Endometrial microvascular endothelial cells (primary cell): ENCODE measurements around the gene SLC8A3. TPM values are rescaled to one million over a fixed set of nuclear protein-coding genes. Genes with fewer than 3 reads are reported as not detected.

Experiments
- in situ Hi-C: cut with HindIII; loops from 2 replicates; pipeline ENCODE4 v1.10.0; 2017; ENCODE audit warnings: low sequenced_read_pairs, low pct_unique_long_range_greater_than_20kb; ENCODE audit errors: inconsistent ontology term
- total RNA-seq: library from RNA; depleted of rRNA; stranded (reverse); fragments of >200 nt; gene quantifications from one replicate; pipeline ENCODE4 v1.2.3, GENCODE V29; 2015; ENCODE audit errors: inconsistent ontology term

The SLC8A3 gene
- total RNA-seq, 1 donor from 2014 or later: not detected

- in situ Hi-C loops: no loop called here
Measured at GRCh38 chr14:70043001-70043400, 145.8 kb downstream of the SLC8A3 start.

GRCh38 chr14:70036665-70037064, 152.1 kb downstream of the SLC8A3 start:
- in situ Hi-C loops: no loop called here

DNA sequence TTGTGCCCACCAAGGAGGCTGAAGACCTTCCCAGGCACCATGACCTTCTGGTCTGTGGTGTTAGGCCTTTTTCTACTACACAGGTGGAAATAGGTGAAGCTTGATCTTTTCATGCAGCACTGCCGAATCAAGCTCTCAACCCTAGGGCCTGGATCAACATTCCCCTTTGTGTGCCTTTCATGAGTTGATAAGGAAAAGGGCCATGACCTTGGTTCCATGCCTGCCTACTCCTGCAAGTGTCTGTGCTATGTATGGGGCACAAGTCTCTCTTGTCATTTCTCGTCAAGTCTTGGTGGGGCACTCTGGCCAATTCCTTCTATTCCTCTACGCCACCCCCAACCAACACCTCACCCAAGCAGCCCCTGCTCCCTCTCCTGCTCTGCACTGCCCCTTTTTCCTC, 154.5 kb downstream of the SLC8A3 start:
- in situ Hi-C loops: no loop called here

DNA sequence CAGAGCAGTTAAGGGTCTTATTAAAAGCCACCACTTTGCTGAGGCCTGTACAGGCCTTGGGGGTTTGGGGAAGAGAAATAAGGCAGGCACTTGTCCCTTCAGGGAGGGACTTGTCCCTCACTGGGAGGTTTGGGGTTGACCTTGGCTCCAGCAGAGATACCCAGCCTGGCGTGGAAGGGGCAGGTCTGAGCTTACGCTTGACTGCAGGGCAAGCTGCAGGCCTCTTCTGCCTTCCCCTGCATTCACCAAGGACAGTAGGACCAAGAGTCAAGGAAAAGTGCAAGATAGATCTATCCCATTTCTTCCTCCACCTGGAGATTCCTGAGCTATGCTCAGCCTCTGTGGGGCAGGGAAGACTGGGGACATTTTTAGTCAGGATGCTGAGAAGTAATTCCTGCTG, 155.2 kb downstream of the SLC8A3 start:
- in situ Hi-C loops: no loop called here

DNA sequence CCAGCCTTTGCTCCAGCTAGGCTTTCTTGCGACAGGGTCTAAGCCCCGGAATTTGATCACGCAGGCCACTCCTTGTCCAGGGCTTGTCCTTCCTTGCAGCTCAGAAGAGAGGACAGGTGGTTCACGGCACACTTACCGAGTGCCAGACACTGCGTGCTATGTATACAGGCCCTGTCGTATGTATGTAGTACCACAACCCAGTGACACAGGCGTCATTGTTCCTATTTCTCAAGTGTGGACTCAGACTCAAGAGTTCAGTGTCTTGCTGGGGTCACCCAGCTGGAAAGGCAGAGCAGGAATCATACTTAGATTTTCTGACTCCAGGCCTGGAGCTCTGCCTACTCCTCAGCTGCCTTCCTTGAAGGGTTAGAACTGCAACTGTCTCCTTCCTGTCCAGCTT, 155.6 kb downstream of the SLC8A3 start:
- in situ Hi-C loops: no loop called here

DNA sequence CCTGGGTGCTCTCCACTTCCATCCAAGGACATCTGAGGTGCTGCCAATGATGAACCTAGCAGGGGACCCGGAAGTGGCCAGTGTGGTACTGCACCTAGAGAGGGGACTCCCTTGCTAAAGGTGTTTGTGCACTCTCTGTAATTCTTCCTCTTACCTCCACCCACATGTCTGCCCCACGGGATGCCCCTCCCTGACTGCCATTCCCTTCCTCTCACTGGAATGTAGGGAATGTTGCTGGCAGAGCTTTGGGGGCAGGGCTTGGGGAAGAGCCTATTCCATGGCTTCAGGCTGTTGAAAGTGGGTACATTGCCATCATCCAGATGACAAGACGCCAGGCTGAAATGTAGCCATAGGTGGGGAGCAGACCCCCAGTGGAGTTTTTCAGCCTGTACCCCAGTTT, 156.3 kb downstream of the SLC8A3 start:
- in situ Hi-C loops: no loop called here

DNA sequence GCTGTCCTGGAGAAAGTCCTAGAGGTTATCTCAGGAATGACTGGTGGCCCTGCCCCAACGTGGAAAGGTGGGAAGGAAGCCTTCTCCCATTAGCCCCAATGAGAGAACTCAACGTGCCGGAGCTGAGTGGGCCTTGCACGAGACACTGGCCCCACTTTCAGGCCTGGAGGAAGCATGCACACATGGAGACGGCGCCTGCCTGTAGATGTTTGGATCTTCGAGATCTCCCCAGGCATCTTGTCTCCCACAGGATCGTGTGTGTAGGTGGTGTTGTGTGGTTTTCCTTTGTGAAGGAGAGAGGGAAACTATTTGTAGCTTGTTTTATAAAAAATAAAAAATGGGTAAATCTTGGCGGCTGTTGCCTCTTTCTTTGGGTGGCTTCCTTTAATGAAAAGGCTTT, 156.7 kb downstream of the SLC8A3 start:
- in situ Hi-C loops: no loop called here

- in situ Hi-C loops: no loop called here
Measured at GRCh38 chr14:70029296-70030132, 159.2 kb downstream of the SLC8A3 start.

- in situ Hi-C loops: no loop called here
Measured at GRCh38 chr14:70027785-70028428, 160.8 kb downstream of the SLC8A3 start.

DNA sequence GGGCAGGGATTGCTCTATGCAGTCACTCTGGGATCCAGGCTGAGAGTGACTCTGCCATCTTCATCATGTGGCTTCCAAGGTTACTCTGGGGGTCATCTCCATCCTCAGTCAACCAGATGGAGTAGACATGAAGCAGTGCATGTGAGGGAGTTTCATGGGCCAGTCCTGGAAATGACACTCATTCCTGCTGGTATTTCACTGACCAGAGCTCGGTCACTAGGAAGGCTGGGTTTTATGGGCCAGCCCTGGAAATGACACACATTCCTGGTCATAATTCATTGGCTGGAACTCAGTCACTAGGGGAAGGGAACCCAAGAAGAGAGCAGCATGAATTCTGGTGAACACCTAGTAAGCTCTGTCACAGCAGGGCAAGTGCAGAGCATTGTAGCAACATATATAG, 164.9 kb downstream of the SLC8A3 start:
- in situ Hi-C loops: no loop called here

- in situ Hi-C loops: no loop called here
Measured at GRCh38 chr14:70022771-70023445, 165.8 kb downstream of the SLC8A3 start.

DNA sequence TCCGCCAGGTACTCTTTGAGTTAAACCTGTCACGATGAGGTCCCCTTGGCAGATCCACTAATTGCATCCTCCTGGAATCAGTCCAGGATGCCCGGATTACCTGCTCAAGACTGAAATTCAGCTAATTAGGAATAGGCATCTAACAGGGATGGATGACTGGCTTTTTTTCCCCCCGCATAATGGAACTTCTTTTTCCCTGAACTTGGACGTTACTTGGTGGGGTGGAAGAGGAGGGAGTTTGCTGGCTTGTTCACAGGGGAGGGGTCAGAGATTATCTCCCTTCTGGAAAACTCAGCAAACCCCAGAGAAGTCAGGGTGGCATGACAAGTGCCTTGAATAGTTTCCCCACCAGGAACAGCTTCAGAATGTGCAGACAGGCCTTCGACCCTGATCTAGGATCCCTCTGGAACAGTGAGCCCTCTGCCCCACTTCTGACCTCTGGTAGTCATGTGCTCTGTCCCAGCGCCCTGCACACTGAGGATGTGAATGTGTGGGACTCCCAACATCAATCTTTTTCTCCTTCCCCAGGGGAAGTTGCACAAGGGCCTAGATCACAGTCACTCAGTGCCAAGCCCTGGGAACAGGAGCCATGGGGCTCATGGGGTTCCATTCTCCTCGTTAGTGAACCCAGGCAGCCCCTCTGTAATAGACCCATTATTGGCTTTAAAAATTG, 167.1 kb downstream of the SLC8A3 start:
- in situ Hi-C loops: no loop called here

DNA sequence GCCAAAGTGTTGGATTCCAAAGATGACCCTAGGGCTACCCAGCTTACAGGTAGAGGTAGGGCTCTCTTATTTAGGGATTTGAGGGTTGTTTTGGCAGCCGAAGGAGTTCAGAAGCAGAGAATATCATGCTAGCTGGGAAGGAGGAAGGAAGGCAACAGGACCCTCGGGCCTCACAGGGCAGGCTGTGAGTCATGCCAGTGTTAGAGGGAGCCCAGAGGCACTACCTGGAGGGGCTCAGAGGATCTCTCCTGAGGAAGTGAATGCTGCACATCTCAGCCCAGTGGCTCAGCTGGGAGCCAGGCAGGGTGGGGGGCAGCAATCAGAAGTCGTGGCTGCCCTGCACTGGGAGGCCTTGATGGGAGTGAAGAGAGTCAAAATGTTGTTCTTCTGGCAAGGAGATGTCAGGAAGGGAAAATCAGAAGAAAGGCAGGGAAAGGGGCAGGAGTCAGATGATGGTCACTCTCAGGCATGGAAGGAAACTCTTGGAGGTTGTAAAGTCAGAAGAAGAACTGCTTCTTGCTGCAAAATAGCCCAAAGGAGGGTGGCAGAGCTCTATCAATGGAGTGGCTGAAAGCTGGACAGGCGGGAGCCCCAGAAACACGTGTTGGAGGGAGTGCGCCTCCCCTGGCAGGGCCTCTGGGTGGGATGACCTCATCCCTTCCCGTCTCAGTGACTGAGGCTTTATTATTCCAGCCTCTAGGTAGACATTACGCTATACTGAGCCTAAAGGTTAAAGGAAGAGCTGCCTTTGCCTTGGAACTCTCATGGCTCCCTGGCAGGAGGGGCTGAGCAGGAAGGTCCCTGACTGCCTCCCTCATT, 168.2 kb downstream of the SLC8A3 start:
- in situ Hi-C loops: no loop called here

DNA sequence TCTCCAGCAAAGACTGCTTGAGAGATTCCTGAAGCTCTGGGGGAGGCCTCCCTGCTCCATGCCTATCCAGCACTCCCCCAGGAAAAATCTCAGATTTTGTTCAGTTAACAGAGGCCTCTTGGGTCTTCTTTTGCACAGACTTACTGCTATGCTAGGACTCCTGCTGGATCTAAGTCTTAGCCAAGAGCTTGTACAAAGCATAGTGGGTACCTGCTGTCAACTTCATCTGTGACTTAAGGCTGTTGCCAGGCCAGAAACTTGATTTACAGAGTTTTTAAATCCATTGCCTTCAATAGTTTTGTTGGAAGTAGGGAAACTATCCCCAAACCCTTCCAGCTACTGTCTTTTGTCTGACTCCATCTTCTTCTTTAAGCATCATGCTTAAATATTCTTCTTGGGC, 169.1 kb downstream of the SLC8A3 start:
- in situ Hi-C loops: no loop called here

DNA sequence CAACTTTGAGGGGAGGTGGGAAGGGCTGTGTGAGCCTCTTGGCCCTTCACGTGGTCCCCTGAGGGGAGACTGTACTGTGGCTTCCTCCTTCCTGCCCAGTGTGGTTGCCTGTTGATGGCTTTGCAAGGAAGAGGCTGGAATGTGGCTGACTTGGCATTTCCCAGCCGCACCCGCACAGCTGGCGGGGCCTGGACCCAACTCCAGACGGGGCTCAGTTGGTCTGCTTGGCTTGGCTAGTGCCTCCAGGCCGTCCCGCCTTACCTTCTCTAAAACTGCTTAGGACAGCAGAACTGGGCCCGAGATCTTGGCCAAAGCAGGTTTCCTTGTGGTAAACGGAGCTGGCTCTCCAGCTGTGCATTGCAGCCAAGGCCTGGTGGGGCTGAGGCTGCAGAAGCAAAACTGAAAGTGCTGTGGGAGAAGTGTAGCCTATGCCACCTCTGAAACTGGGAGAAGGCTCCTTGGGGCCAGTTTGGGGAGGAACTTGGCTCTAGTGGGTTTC, 170.0 kb downstream of the SLC8A3 start:
- in situ Hi-C loops: no loop called here

GRCh38 chr14:70018230-70018629, 170.5 kb downstream of the SLC8A3 start:
- in situ Hi-C loops: no loop called here

- in situ Hi-C loops: no loop called here
Measured at GRCh38 chr14:70014406-70015095, 174.2 kb downstream of the SLC8A3 start.

DNA sequence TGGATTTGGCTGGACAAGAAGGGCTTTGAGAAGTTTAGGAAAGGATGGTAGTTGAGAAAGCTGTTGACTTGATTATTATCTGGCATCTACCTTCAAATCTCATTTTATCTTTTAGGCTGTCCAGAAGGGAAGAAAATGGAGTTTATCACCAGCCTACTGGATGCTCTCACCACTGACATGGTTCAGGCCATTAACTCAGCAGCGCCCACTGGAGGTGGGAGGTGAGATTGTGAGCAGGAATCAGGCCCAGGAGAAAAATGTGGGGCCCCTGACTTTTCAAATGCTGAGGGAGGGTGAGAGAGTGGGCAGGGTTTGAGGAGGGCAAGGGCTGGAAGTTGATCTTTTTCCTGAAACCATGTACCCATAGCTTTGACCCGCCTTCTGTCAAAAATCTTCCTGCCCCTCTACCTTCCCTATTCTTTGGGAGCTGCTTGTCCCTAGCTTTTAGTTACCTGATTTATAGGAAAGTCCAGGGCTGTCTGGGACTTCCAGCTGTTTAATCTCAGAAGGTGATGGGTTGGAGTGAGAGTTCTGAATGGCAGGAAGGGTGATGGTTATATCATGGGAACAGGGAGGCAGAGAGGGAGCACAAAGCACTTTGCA, 175.4 kb downstream of the SLC8A3 start:
- in situ Hi-C loops: no loop called here
